GM19455 (cell line): ENCODE measurements around the gene LEF1.

Experiments
- ATAC-seq: cut with Tn5 transposase; IDR thresholded peaks from one replicate; pipeline ENCODE4 v1.9.1; 2021; ENCODE audit not compliant: unreplicated experiment

Gene LEF1

GRCh38 chr4:108168671-108169523 lies at the start of gene LEF1:
Gene LEF1, minus strand, starts transcription at chr4:108168932. Its CDS starts 1,165 bp downstream, at chr4:108167767.
- no peak for ATAC-seq

DNA sequence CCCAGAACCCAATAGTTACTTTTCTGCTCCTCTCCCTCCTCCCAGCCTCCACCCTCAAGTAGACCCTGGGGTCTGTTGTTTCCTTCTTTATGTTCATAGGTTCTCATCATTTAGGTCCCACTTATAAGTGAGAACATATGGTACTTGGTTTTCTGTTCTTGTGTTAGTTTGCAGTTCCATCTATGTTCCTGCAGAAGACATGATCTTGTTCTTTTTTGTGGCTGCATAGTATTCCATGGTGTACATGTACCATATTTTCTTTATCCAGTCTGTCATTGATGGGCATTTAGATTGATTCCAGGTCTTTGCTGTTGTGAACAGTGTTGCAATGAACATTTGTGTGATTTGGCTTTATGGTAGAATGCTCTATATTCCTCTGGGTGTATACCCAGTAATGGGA lies 47.8 kb upstream of the LEF1 start:
- no peak for ATAC-seq

DNA sequence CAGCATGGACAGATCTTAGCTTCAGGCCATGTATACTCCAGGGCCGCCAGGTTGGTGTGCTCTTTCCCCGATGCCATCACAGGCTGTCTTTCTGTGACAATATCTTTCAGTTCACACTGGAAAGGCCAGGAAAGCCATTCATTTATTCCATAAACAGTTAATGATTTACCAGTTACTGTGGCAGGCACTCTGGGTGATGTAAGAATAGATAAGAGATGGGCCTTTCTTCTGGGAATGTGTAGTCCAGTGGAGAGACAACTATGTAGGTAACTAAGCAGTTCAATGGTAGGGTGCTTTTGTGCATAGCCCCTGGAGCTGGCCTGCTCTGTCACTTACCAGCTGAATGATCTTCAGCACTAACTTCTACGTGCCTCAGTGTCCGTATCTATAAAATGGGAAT lies 46.3 kb upstream of the LEF1 start:
- no peak for ATAC-seq

- ATAC-seq: no peak
Observed at GRCh38 chr4:108213723-108214122, 45.0 kb upstream of the LEF1 start.

- ATAC-seq: no peak
Observed at GRCh38 chr4:108213308-108213707, 44.6 kb upstream of the LEF1 start.

- no peak for ATAC-seq
Observed at GRCh38 chr4:108210989-108211835, 42.5 kb upstream of the LEF1 start.

DNA sequence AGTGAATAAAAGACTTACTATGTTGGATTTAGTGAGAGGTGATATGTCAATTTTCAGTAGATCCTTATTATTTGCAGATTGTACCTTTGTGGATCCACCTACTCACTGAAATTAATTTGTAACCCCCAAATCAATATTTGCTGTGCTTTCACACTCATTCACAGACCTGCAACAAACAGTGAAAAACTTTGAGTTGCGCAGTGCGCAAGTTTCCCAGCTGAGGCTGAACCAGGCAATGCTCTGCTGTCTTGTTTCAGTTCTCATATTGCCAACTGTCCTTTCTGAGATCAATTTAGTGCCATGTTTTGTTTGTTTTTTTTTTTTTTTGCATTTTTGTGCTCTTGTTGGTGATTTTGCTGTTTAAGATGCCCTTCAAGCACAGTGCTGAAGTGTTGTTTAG lies 40.8 kb upstream of the LEF1 start:
- no peak for ATAC-seq

- ATAC-seq: no peak
Observed at GRCh38 chr4:108205859-108206258, 37.1 kb upstream of the LEF1 start.

DNA sequence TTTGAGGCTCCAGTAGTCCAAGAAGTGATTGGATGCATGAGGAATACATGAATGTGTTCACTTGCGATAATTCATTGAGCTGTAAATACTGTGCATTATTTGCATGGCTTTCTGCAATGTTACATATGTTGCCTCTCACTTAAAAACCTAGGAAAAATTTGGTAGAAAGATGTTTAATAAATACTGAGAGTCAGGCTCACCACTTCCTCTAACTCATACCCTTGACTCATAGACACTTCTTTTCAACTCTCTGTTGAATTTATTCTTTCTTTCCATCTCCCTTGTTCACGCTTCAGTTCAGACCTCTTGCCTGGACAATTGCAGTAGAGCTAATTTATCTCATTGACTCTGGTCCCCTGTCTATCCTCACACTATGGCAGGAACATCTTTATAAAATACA lies 35.8 kb upstream of the LEF1 start:
- no peak for ATAC-seq

GRCh38 chr4:108203377-108203776 lies 34.6 kb upstream of the LEF1 start:
- no peak for ATAC-seq

- no peak for ATAC-seq
Observed at GRCh38 chr4:108201774-108202173, 33.0 kb upstream of the LEF1 start.

DNA sequence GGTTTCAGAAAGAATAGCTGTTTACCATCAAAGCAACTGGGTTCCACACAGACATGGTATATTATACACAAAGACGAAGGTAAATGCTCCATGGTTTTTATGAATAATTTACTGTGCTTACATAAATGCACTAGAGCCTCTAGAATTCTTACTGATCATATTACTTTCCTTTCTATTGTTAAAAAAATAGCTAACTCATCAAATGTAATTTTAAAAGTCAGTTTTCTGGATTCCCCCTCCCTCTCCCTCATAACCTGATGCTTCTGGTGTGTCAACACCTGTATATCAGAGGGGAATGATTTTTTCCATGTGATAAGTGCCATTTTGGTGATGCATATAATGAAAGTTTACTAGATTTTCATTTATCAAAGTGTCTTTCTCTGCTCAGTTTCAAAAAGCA lies 31.1 kb upstream of the LEF1 start:
- no peak for ATAC-seq

DNA sequence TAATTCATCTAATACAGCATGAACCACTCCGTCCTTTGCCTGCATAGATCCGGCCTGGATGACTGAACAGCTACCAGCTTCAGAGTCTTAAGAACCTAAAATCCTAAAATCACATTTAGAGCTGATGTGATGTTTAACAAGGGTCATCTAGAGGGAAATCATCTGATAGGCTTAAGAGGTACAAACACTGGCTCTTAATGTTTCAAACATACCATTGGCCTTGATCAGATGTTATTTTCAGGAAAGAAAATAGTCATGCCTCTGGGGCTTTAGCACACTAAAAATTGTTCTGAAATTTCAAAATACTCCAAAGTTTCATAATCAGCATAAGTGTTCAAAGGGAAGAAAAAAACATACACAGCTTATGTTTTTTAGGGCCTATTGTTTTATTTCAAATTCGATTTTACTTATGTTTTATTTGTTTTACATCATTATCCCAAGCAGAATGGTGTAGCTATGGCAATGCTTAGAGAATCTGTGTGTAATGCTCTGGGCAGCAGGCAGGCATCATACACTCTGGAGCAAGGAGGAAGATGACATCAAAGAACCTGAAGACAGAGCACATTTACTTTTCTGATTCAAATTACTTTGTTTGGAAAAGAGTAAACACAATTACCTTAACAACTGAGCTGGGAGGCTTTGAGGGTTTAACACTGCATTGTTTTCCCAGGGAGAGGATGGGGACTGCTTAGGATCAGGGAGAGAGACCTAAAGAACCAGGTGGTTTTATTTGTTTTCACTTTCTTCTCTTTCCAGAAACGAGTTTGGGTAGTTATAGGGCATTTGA lies 25.3 kb upstream of the LEF1 start:
- no peak for ATAC-seq

- ATAC-seq: no peak
Observed at GRCh38 chr4:108192935-108193334, 24.2 kb upstream of the LEF1 start.

- no peak for ATAC-seq
Observed at GRCh38 chr4:108192056-108192455, 23.3 kb upstream of the LEF1 start.

- no peak for ATAC-seq
Observed at GRCh38 chr4:108191269-108191914, 22.7 kb upstream of the LEF1 start.

DNA sequence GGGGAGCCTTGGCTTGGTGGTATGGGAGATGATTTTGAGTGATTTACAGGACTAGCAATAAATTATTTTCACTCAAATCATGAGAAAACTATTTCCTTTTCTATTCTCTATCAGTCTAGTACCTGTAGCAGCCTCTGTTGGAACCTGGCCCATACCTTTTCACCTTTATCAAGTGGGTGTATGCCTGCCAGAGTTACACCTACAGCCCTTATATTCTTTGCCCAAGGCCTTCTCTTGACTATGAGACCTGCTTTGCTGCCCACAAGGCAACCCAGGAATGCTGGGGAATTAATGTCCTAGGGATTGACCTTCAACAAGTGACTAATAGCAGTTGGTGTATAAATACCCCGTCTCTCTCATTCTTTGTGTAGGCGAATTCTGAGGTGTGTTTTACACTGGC lies 20.0 kb upstream of the LEF1 start:
- ATAC-seq: no peak

- ATAC-seq: no peak
Observed at GRCh38 chr4:108185252-108185651, 16.5 kb upstream of the LEF1 start.

GRCh38 chr4:108184453-108185049 lies 15.8 kb upstream of the LEF1 start:
- no peak for ATAC-seq

DNA sequence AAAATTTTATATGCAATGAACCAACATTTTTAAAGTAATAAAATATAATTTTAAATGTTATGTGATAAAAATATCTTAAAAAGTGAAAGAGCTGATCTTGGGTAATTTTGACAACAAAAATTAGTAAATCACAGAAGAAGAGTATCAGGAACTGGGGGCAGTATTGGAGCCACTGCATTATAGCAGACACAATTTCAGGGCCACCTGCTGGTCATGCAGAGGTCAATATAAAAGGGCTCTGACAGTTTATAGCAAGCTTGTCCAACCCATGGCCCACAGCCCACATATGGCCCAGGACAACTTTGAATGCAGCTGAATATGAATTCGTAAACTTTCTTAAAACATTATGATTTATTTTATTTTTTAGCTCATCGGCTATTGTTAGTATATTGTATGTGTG lies 13.0 kb upstream of the LEF1 start:
- ATAC-seq: no peak
